Chondrocyte (in vitro differentiated cells): ENCODE measurements around the gene KATNB1. TPM values are rescaled to one million over a fixed set of nuclear protein-coding genes. Genes with fewer than 3 reads are reported as not detected.

Experiments
- DNase-seq: peaks from one replicate; pipeline ENCODE4 v3.0.0; 2021; ENCODE audit warnings: mixed read lengths, low spot score
- H3K27ac Mint-ChIP-seq: one replicate; pipeline ENCODE4 v1.8.0; 2021; ENCODE audit warnings: mild to moderate bottlenecking, moderate library complexity, mixed read lengths; ENCODE audit not compliant: unreplicated experiment
- H3K27me3 Mint-ChIP-seq: 2 replicates; pipeline ENCODE4 v1.8.0; 2021; ENCODE audit warnings: low read depth, mixed read lengths
- H3K36me3 Mint-ChIP-seq: 2 replicates; pipeline ENCODE4 v1.8.0; 2021; ENCODE audit warnings: low read depth, mixed read lengths
- H3K4me1 Mint-ChIP-seq: 2 replicates; pipeline ENCODE4 v1.8.0; 2021; ENCODE audit warnings: low read depth, mild to moderate bottlenecking, mixed read lengths
- H3K4me3 Mint-ChIP-seq: one replicate; pipeline ENCODE4 v1.8.0; 2021; ENCODE audit warnings: mild to moderate bottlenecking, moderate library complexity, mixed read lengths; ENCODE audit not compliant: unreplicated experiment
- H3K9me3 Mint-ChIP-seq: 2 replicates; pipeline ENCODE4 v1.8.0; 2021; ENCODE audit warnings: low read depth, mixed read lengths
- total RNA-seq: library from RNA; stranded (reverse); gene quantifications from 3 replicates; pipeline ENCODE4 v1.2.1, GENCODE V29; 2021
- TF ChIP-seq, protein P1 (sequence below): fragments of 200-600 bp; sonication (generic); IDR thresholded peaks from 2 replicates; pipeline ENCODE4 v1.5.0; 2021; ENCODE audit warnings: antibody characterized with exemption, mild to moderate bottlenecking, moderate library complexity

Gene KATNB1
- total RNA-seq, 1 donor from 2014 or later, result 14.0 TPM

DNA sequence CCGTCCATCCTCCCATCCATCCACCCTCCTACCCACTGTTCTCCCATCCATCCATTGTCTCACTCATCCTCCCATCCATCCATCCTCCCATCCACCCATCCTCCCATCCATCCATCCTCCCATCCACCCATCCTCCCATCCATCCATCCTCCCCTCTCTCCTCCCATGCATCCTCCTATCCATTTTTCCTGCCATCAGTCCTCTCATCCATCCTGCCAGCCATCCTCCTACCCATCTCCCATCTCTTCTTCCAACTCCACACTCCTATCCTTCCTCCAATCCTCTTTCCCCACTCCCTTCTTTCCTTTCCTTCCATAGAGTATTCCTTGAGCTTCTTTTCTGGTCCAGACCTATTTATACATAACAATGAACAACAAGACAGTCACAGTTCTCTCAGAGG lies 28.9 kb upstream of the KATNB1 start:
- Mint-ChIP-seq H3K9me3 (no peaks in the 10 kb centered on the region), H3K36me3 (no peaks in the 10 kb centered on the region), H3K4me3 (no peak overlapping the region), H3K27me3 (peaks cover 30% of the 10 kb centered on the region), H3K27ac (no peak overlapping the region), H3K4me1 (no peaks in the 10 kb centered on the region)
- TF ChIP-seq, protein P1, sequence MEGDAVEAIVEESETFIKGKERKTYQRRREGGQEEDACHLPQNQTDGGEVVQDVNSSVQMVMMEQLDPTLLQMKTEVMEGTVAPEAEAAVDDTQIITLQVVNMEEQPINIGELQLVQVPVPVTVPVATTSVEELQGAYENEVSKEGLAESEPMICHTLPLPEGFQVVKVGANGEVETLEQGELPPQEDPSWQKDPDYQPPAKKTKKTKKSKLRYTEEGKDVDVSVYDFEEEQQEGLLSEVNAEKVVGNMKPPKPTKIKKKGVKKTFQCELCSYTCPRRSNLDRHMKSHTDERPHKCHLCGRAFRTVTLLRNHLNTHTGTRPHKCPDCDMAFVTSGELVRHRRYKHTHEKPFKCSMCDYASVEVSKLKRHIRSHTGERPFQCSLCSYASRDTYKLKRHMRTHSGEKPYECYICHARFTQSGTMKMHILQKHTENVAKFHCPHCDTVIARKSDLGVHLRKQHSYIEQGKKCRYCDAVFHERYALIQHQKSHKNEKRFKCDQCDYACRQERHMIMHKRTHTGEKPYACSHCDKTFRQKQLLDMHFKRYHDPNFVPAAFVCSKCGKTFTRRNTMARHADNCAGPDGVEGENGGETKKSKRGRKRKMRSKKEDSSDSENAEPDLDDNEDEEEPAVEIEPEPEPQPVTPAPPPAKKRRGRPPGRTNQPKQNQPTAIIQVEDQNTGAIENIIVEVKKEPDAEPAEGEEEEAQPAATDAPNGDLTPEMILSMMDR, result no peak
- peak; percentile 1 for DNase-seq

DNA sequence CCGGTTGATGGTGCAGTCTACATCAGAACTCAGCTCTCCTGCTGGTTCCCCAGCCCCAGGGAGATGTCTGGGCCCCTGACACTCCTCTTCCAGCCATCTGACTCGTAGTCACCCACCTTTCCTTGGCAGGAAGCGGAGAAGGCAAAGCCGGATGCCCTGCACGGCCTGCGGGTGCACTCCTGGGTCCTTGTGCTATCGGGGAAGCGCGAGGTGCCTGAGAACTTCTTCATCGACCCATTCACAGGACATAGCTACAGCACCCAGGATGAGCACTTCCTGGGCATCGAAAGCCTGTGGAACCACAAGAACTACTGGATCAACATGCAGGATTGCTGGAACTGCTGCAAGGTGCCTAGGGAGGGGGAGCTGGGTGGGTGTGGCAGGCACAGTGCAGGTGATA lies 28.2 kb upstream of the KATNB1 start:
- TF ChIP-seq, protein P1, result no peak
- Mint-ChIP-seq H3K4me1 (no peaks in the 10 kb centered on the region), H3K4me3 (no peak overlapping the region), H3K27ac (no peak overlapping the region), H3K36me3 (no peaks in the 10 kb centered on the region), H3K9me3 (no peaks in the 10 kb centered on the region), H3K27me3 (peaks cover 31% of the 10 kb centered on the region)
- peak; percentile 63 for DNase-seq

DNA sequence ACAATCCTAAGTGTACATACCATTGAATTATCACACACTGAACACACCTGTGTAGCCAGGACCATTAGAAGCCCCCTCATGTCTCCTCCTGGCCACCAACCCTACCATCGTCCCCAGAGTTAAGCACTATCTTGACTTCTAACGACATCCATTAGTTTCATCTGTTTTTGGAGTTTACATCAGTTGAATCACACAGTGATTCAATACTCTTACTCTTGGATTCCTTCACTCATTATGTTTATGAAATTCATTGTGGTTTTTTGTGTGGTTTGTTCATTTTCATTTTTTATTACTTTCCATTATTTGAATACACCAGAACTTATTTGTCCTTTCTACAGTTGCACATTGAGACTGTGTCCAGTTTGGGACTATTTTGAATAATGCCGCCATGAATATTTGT lies 27.4 kb upstream of the KATNB1 start:
- Mint-ChIP-seq H3K27me3 (peaks cover 39% of the 10 kb centered on the region), H3K9me3 (no peaks in the 10 kb centered on the region), H3K27ac (no peak overlapping the region), H3K36me3 (no peaks in the 10 kb centered on the region), H3K4me3 (no peak overlapping the region), H3K4me1 (no peaks in the 10 kb centered on the region)
- DNase-seq, result peak; percentile 0
- TF ChIP-seq, protein P1, result no peak

DNA sequence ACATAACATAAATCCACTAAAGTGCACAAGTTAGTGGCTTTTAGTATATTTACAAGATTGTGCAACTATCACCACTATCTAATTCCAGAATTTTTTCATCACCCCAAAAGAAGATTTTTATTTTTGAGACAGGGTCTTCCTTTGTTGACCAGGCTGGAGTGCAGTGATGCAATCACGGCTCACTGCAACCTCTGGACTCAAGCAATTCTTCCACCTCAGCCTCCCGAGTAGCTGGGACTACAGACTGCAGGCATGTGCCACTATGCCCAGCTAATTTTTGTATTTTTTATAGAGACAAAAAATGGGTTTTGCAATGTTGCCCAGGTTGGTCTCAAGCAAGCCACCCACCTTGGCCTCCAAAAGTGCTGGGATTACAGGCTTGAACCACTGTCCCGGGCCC lies 25.9 kb upstream of the KATNB1 start:
- Mint-ChIP-seq H3K27ac (no peak overlapping the region), H3K4me3 (no peak overlapping the region), H3K4me1 (no peaks in the 10 kb centered on the region), H3K36me3 (no peaks in the 10 kb centered on the region), H3K9me3 (no peaks in the 10 kb centered on the region), H3K27me3 (peaks cover 44% of the 10 kb centered on the region)
- TF ChIP-seq, protein P1, result no peak
- DNase-seq, result no peak

DNA sequence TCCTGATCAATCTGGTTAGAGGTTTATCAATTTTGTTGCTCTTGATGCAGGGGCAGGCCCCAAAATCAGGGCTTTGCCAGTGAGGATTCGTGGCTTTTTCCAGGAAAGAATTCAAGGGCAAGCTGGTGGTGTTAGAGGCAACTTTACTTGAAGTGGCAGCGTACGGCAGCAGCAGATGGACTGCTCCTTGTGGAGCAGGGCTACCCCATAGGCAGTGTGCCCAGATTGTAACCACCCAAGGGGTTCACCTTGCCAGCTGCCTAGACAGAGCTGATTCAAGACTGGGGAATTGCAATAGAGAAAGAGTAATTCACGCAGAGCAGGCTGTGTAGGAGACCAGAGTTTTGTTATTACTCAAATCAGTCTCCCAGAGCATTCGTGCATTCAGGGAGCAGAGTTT lies 24.2 kb upstream of the KATNB1 start:
- H3K4me3 Mint-ChIP-seq, result no peak overlapping the region
- DNase-seq, result no peak
- H3K27me3 Mint-ChIP-seq, result peaks cover 54% of the 10 kb centered on the region
- no peaks in the 10 kb centered on the region for H3K36me3 Mint-ChIP-seq
- no peaks in the 10 kb centered on the region for H3K9me3 Mint-ChIP-seq
- no peak overlapping the region for H3K27ac Mint-ChIP-seq
- TF ChIP-seq, protein P1, result no peak
- no peaks in the 10 kb centered on the region for H3K4me1 Mint-ChIP-seq
